Neuronal stem cell (in vitro differentiated cells): ENCODE measurements around the gene MCOLN1. TPM values are rescaled to one million over a fixed set of nuclear protein-coding genes. Genes with fewer than 3 reads are reported as not detected.

ENCODE experiments used
- DNase-seq: peaks from one replicate; pipeline ENCODE4 v3.0.0-alpha.2; 2013; ENCODE audit warnings: low spot score
- H2AFZ ChIP-seq: one replicate; pipeline ENCODE4 v1.6.1; 2013; ENCODE audit warnings: mild to moderate bottlenecking, low read length, inconsistent platforms
- H2AK5ac ChIP-seq: 2 replicates; pipeline ENCODE4 v1.6.1; 2013; ENCODE audit warnings: low read depth, mild to moderate bottlenecking, inconsistent platforms, low read length, moderate library complexity, mixed read lengths
- H2BK120ac ChIP-seq: 2 replicates; pipeline ENCODE4 v1.6.1; 2013; ENCODE audit warnings: low read depth, mild to moderate bottlenecking, inconsistent platforms, low read length, moderate library complexity, mixed read lengths
- H2BK12ac ChIP-seq: one replicate; pipeline ENCODE4 v1.6.1; 2013; ENCODE audit warnings: low read length, inconsistent platforms
- H2BK15ac ChIP-seq: 2 replicates; pipeline ENCODE4 v1.6.1; 2013; ENCODE audit warnings: mild to moderate bottlenecking, low read length, inconsistent platforms, mixed read lengths
- H2BK5ac ChIP-seq: one replicate; pipeline ENCODE4 v1.6.1; 2013; ENCODE audit warnings: inconsistent platforms, mild to moderate bottlenecking, low read length, moderate library complexity
- H3K14ac ChIP-seq: one replicate; pipeline ENCODE4 v1.6.1; 2013; ENCODE audit warnings: low read length, inconsistent platforms
- H3K18ac ChIP-seq: 2 replicates; pipeline ENCODE4 v1.6.1; 2013; ENCODE audit warnings: low read length, inconsistent platforms
- H3K23ac ChIP-seq: 2 replicates; pipeline ENCODE4 v1.6.1; 2013; ENCODE audit warnings: low read depth, mild to moderate bottlenecking, mixed read lengths, low read length, inconsistent platforms; ENCODE audit not compliant: poor library complexity
- H3K27ac ChIP-seq: replicated peaks from 3 replicates; pipeline ENCODE4 v1.5.1; 2013; ENCODE audit warnings: low read length, inconsistent platforms
- H3K27me3 ChIP-seq, 3 experiments: 2 replicates each; pipeline ENCODE4 v1.6.1; 2013; ENCODE audit warnings: low read length in 3 of 3, mild to moderate bottlenecking in 2 of 3, inconsistent platforms in 1 of 3, low read depth in 1 of 3, mixed read lengths in 1 of 3, moderate library complexity in 1 of 3; ENCODE audit not compliant: control insufficient read depth in 3 of 3, insufficient read depth in 3 of 3
- H3K36me3 ChIP-seq, 2 donors: replicated peaks in 1 of 2; 2 replicates each; pipeline ENCODE4 v1.6.1; 2013; ENCODE audit warnings: low read length in 2 of 2; ENCODE audit not compliant: control insufficient read depth in 2 of 2, insufficient read depth in 2 of 2
- H3K4ac ChIP-seq: 2 replicates; pipeline ENCODE4 v1.6.1; 2013; ENCODE audit warnings: inconsistent platforms, mild to moderate bottlenecking, low read length, moderate library complexity
- H3K4me1 ChIP-seq, 2 donors: 1 replicate in 1 of 2; 2 replicates in 1 of 2; pipeline ENCODE4 v1.6.1; 2013; ENCODE audit warnings: low read length in 2 of 2, low read depth in 1 of 2; ENCODE audit not compliant: control insufficient read depth in 2 of 2, insufficient read depth in 1 of 2
- H3K4me2 ChIP-seq: one replicate; pipeline ENCODE4 v1.6.1; 2013; ENCODE audit warnings: mild to moderate bottlenecking, low read length, inconsistent platforms; ENCODE audit not compliant: insufficient read depth, poor library complexity, severe bottlenecking
- H3K4me3 ChIP-seq, 2 donors: 2 replicates each; pipeline ENCODE4 v1.5.1; 2013; ENCODE audit warnings: low read length in 2 of 2, mild to moderate bottlenecking in 2 of 2, inconsistent platforms in 1 of 2, moderate library complexity in 1 of 2
- H3K79me1 ChIP-seq: one replicate; pipeline ENCODE4 v1.6.1; 2013; ENCODE audit warnings: low read depth, mild to moderate bottlenecking, inconsistent platforms, low read length, moderate library complexity
- H3K9ac ChIP-seq: one replicate; pipeline ENCODE4 v1.6.1; 2013; ENCODE audit warnings: mild to moderate bottlenecking, low read depth, low read length, inconsistent platforms; ENCODE audit not compliant: poor library complexity
- H3K9me3 ChIP-seq, 2 donors: replicated peaks in 1 of 2; 2 replicates each; pipeline versions ENCODE3 to v1.6.1; 2013; ENCODE audit warnings: low read length in 2 of 2, mild to moderate bottlenecking in 2 of 2, inconsistent platforms in 1 of 2, low read depth in 1 of 2, mixed read lengths in 1 of 2, moderate library complexity in 1 of 2; ENCODE audit not compliant: control insufficient read depth in 2 of 2, insufficient read depth in 1 of 2
- H4K8ac ChIP-seq: one replicate; pipeline ENCODE4 v1.6.1; 2013; ENCODE audit warnings: low read depth, mild to moderate bottlenecking, inconsistent platforms, low read length, moderate library complexity
- H4K91ac ChIP-seq: one replicate; pipeline ENCODE4 v1.6.1; 2013; ENCODE audit warnings: low read length, low read depth, mild to moderate bottlenecking, inconsistent platforms; ENCODE audit not compliant: poor library complexity
- WGBS, 2 donors: extraction: QIAGEN DNeasy Blood & Tissue Kit; methylation state at CpG; one replicate each; pipeline ENCODE4 v1.1.7; 2013; ENCODE audit warnings: missing lambda C conversion rate in 2 of 2, mixed read lengths in 1 of 2; ENCODE audit not compliant: insufficient read length in 2 of 2, insufficient replicate concordance in 1 of 2; ENCODE audit errors: extremely low coverage in 2 of 2; 5-methylcytosine and 5-hydroxymethylcytosine counted together
- small RNA-seq: library from polyadenylated mRNA; stranded (forward); fragments of <200 nt; extraction: miRNeasy Mini kit (QIAGEN cat#:217004); gene quantifications from one replicate; pipeline ENCODE3, GENCODE V24; 2013; ENCODE audit not compliant: insufficient read depth

MCOLN1 gene

GRCh38 chr19:7579182-7579581 is 56.8 kb downstream of the MCOLN1 start:
- no peak overlapping the region for H3K27ac ChIP-seq
- H4K91ac ChIP-seq = no peak overlapping the region
- no peak overlapping the region for H3K14ac ChIP-seq
- no peak overlapping the region for H3K9ac ChIP-seq
- no peak overlapping the region for H2BK120ac ChIP-seq
- no peak overlapping the region for H3K4me3 ChIP-seq
- no peaks in the 10 kb centered on the region for H3K9me3 ChIP-seq
- H2AK5ac ChIP-seq = no peak overlapping the region
- no peak overlapping the region for H2BK12ac ChIP-seq
- no peak overlapping the region for H3K4ac ChIP-seq
- H2BK15ac ChIP-seq = no peak overlapping the region
- no peaks in the 10 kb centered on the region for H3K36me3 ChIP-seq
- no peaks in the 10 kb centered on the region for H3K4me1 ChIP-seq
- peaks cover 0 to 17% (median 0%) of the 10 kb centered on the region in 3 experiments for H3K27me3 ChIP-seq
- no peak overlapping the region for H3K18ac ChIP-seq
- H3K4me2 ChIP-seq = no peak overlapping the region
- H3K23ac ChIP-seq = no peak overlapping the region
- H2BK5ac ChIP-seq = no peak overlapping the region
- H2AFZ ChIP-seq = no peak overlapping the region
- DNase-seq = no peak
- peaks cover 1% of the 10 kb centered on the region for H3K79me1 ChIP-seq
- no peak overlapping the region for H4K8ac ChIP-seq
- no CpG with 5 or more reads among the region's 6 CpGs for WGBS, 2 donors

GRCh38 chr19:7582446-7582845 is 60.0 kb downstream of the MCOLN1 start:
- Histone ChIP-seq H3K4me1 (no peaks in the 10 kb centered on the region), H2BK15ac (no peak overlapping the region), H3K14ac (no peak overlapping the region), H2AK5ac (no peak overlapping the region), H3K79me1 (peaks cover 1% of the 10 kb centered on the region), H3K36me3 (no peaks in the 10 kb centered on the region), H2AFZ (no peak overlapping the region), H3K9me3 (no peaks in the 10 kb centered on the region), H2BK5ac (no peak overlapping the region), H3K23ac (no peak overlapping the region), H3K4me2 (no peak overlapping the region), H3K4ac (no peak overlapping the region), H3K18ac (no peak overlapping the region), H2BK12ac (no peak overlapping the region), H3K27me3 (peaks cover 0 to 14% (median 0%) of the 10 kb centered on the region in 3 experiments), H4K91ac (no peak overlapping the region), H2BK120ac (no peak overlapping the region), H4K8ac (no peak overlapping the region), H3K27ac (no peak overlapping the region), H3K9ac (no peak overlapping the region), H3K4me3 (peak overlapping the region in 1 of 2 donors; percentile 41)
- no peak for DNase-seq
- no CpG with 5 or more reads among the region's 11 CpGs for WGBS, 2 donors

Small RNA genes lying within 50 kb of the gene (small RNA-seq; reads per million reads assigned to genes)
- gene AC008878.2 = not detected
